Measurements from ENCODE around the gene CLCNKA.
"Not testable (repeated sequence)": the region's sequence is repeated elsewhere in the genome, so short reads cannot be mapped to it uniquely, and the experiment has no call there.

Gene CLCNKA

DNA sequence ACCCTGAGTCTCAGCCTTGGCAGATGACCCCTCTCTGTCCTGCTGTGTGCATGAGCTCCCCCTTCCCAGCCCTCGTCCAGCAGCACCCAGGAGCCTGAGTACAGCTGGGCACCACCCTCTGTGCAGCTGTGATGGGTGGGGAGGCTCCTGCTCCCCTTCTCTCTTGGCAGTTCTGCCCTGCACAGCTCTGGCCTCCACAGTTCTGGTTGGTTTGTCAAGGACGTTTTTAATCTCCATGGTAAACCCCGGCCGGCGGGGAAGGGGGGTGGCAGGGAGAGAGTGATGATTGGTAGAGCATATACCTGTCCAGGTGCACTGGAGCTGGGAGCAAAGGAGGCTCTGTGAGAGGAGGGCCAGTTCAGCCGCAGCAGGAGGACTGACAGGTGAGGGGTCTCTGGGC is at the start of gene CLCNKA:
Gene CLCNKA (plus strand): TSS at position 356 of the 400 bp plus-strand sequence. CDS start 584 bp downstream, outside the sequence.
- in situ Hi-C loops (cut with MboI; ENCODE audit: low pct_unique_long_range_greater_than_20kb, low sequenced_read_pairs): no loop called here
- no peak for DNase-seq

DNA sequence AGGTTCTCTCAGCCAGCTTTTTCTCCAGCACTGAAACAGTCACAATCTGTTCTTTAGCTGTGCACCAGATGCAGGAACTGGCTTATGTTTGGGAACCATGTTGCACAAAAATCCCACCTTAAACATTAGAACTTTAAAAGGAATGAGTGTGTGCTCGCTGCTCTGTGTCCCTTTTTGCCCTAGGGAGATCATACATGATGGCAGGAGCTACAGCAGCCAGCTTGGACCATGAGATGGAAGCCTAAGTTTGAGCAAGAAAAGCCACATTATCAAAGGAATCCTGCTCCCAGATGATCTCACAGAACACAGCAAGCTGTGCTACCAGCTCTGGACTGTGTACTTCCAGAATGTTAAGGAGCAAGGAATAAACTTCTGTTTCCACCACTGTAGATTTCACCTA is 49.4 kb upstream of the CLCNKA start:
- DNase-seq: no peak

DNA sequence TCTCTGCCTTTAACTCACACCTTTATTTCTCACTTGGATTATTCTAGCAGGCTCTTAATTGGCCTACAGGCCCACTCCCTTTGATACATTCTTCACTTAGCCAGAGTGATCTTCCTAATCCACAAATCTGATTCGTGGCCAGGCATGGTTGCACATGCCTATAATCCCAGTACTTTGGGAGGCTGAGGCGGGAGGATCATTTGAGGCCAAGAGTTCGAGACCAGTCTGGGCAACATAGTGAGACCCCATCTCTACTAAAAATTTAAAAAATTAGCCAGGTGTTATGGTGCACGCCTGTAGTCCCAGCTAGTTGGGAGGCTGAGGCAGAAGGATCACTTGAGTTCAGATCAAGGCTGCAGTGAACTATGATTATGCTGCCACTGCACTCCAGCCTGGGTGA is 48.1 kb upstream of the CLCNKA start:
- no peak for DNase-seq
- in situ Hi-C loops (cut with MboI; ENCODE audit: low pct_unique_long_range_greater_than_20kb, low sequenced_read_pairs): no loop called here

More for the DNA sequence above, 49.4 kb upstream of the CLCNKA start:
- in situ Hi-C loops (cut with MboI; ENCODE audit: low pct_unique_long_range_greater_than_20kb, low sequenced_read_pairs): no loop called here

DNA sequence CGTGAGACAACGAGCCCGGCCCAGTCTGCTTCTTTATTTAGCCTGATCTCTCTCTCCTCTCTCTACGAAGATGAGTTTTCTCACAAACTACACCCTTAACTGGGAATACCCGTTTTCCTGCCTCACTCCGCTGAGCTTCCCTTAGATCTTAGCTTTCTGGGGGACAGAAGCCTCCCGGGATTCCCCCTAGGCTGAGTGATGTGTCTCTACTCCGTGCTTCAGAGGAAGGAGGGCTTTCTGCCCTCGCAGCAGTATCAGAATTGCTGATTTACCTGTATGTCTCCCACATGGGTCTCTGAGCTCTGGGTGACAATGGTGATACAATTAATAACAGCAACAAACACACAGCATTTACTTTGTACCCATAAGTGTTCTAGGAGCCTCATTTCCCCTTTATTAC is 47.0 kb upstream of the CLCNKA start:
- in situ Hi-C loops (cut with MboI; ENCODE audit: low pct_unique_long_range_greater_than_20kb, low sequenced_read_pairs): no loop called here
- DNase-seq: no peak

DNA sequence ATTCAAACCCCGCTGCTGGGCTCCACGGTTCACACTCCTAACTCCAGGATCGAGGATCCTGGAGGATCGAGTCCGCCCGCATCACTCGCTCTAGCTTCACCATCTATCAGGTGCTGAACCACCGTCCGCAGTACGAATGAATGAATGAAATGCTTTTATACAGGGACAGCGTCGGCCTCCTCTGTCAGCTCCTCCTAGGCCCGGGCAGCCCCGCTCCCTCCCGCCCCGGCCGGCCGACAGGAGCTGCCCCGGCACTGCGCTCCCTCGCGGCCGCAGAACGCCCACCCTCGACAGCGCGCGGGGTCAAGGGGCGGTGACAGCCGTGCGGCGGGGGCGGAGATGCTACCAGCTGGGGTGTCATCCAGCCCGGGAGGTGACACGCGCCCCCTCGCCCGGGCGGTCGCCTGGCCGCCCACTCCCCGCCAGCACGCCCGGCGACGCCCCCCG is 46.5 kb upstream of the CLCNKA start:
- DNase-seq: peak; percentile 64
- in situ Hi-C loops (cut with MboI; ENCODE audit: low pct_unique_long_range_greater_than_20kb, low sequenced_read_pairs): no loop called here

DNA sequence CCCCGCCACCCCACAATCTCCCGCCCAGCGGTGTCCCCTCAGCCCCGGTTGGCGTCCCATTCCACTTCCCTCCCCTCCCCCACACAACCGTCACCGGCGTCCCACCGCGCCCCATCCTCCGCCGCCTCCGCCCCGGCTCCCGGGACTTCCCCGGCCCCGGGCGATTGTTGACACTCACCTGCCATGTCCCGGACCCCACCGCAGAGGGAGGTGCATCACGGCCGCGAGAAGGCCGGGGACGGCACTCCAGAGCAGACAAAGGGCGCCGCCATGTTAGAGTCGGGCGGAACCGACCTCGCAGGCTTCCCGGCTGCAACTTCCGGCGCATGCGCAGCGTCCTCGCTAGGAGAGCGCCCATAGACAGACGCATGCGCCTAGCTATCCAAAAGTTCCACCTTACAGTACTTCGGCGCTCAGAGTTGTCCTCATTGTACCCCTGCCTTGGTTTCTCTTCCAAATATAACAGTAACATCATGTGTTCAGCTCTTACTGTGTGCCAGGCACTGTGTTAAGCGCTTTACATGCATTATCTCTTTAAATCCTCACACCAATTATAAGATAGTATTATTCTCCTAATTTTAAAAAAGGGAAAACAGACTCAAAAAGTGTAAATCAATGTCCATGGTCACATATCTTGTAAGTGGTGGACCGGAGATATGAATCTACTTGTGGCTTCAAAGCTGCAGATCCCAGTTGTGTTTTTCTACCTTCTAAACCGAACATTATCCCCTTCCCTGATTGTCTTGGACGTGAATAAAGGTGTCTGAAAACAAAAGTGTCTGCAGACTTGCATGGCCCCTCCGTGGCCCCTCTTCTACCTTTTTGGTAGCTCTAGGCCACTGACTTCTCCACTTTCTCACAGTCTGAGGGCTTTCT is 45.8 kb upstream of the CLCNKA start, which contains the start of gene ZBTB17:
Gene ZBTB17 (minus strand): TSS at position 297 of the 876 bp plus-strand sequence. CDS start 27,606 bp downstream, outside the sequence.
- in situ Hi-C loops (cut with MboI; ENCODE audit: low pct_unique_long_range_greater_than_20kb, low sequenced_read_pairs): no loop called here

DNA sequence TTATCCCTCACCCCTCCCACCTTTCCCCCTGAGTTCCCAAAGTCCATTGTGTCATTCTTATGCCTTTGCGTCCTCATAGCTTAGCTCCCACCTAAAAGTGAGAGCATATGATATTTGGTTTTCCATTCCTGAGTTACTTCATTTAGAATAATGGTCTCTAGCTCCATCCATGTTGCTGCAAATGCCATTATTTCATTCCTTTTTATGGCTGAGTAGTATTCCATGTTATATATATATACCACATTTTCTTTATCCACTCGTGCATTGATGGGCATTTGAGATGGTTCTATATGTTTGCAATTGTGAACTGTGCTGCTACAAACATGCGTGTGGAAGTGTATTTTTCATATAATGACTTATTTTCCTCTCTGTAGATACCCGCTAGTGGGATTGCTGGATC is 43.9 kb upstream of the CLCNKA start:
- DNase-seq; in situ Hi-C loops (cut with MboI; ENCODE audit: low pct_unique_long_range_greater_than_20kb, low sequenced_read_pairs): not testable (repeated sequence)

More for the DNA sequence above, 45.8 kb upstream of the CLCNKA start, which contains the start of gene ZBTB17:
- DNase-seq: peak; percentile 93

DNA sequence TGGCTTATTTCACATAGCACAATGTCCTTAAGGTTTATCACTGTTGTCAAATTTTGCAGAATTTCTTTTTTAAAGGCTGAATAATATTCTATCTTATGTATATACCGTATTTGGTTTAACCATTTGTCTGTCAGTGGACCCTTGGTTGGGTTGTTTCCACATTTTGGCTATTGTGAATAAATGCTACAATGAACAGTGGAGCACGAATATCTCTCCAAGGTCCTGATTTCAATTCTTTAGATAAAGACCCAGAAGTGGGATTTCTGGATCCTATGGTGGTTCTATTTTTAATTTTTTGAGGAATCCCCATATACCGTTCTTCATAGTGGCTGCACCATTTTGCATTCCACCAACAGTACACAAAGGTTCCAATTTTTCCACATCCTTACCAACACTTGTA is 40.2 kb upstream of the CLCNKA start:
- in situ Hi-C loops (cut with MboI; ENCODE audit: low pct_unique_long_range_greater_than_20kb, low sequenced_read_pairs): no loop called here
- no peak for DNase-seq

DNA sequence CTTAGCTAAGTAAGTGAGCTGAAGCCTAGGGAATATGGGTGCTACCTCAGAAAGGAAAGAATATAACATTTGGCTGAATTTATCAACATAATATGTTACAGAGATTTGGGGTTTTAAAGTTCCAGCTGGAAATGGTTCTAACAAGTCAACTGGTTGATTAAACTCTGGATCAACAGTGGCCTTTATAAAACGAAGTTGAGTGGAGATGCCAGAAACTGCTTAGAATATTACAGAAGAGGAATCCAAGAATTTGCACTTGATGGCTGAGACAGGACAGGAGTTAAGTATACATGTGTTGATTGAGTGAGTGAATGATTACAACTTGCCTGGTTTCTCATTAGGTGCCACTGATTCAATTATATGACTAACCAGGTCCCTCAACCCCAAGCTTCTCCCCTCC is 38.6 kb upstream of the CLCNKA start:
- in situ Hi-C loops (cut with MboI; ENCODE audit: low pct_unique_long_range_greater_than_20kb, low sequenced_read_pairs): no loop called here
- no peak for DNase-seq

DNA sequence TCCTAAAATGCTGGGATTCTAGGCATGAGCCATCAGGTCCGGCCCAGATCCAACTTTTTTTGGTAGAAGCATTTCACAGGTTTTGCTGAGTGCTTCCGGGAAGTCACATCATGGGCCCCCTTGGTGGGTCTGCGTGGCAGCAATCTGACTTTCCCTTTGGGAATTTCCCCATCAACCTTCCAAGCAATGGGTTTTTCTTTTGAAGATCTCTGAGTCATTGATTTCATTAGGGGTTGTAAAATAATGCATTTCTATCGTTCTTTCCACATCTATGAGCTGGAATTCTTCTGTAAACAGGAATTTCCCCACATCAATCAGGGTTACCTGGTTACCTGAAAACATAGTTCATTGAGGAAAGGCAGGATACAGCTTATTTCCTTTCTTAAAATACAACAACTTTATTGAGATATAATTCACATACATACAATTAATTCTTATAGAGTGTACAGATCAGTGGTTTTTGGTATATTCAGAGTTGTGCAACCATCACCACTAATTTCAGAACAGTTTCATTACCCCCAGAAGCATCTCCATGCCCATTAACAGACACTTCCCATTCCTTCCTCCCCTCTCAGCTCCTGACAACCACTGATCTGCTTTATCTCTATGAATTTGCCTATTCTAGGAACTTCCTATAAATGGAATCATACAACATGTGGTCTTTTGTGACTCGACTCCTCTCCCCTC is 36.1 kb upstream of the CLCNKA start:
- in situ Hi-C loops (cut with MboI; ENCODE audit: low pct_unique_long_range_greater_than_20kb, low sequenced_read_pairs): no loop called here
- DNase-seq: no peak

DNA sequence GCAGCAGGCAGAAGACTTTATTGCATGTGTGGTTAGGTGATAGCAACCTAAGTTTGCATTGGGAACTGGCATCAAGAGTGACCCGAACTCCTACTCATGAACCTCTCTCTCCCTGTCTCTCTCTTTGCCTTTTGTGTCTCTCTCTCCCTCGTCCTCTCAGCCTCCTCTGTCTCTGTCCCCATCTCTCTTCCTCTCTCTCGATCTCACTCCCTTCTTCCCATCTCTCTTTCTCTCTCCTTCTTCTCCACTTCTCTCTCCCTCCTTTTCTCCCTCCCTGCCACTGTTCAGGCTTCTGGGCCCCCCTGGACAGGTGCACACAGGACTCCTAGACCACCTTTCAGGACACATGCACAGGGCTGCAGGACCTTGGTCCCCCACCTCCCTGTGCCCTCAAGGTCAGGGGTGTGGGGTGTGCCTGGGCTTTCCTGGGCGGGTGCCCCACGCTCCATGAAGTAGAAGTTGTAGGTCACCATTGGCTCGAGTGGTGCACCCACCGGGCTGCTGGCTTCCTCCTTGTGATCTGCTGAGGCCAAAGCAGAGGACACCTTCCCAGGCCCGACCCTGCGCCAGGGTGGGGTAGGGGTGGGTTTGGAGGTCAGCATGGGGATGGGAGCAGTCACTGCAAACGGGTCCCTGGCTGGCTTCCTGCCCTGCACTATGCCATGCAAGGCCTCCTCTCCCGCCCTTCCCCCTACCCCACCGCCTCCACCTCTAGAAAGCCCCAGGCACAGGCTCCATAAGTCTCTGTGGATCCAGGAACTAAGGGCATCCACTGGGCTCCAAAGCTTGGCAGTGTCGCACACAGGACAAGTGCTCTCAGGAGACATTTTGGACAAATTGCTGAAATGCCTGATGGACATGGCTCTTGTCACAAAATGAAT is 32.7 kb upstream of the CLCNKA start:
- DNase-seq: no peak
- in situ Hi-C loops (cut with MboI; ENCODE audit: low pct_unique_long_range_greater_than_20kb, low sequenced_read_pairs): no loop called here

DNA sequence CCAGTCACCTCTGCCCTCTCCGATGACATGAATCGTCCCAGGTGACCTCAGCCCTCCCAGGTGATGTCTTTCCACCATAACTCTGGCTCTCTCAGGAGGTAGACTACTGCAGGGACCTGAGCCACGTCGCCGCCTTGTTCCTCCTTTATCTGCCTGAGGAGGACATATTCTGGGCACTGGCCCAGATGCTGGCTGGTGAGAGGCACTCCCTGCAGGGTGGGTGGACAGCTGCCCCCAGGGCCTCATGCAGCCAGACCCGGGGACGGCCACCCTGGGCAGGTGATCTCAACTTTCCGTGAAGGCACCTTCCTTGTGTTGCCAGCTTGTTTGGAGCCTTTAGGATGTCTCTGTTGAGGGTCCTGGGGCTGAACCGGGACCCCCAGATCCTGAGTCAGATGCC is 32.1 kb upstream of the CLCNKA start:
- in situ Hi-C loops (cut with MboI; ENCODE audit: low pct_unique_long_range_greater_than_20kb, low sequenced_read_pairs): no loop called here
- DNase-seq: no peak

DNA sequence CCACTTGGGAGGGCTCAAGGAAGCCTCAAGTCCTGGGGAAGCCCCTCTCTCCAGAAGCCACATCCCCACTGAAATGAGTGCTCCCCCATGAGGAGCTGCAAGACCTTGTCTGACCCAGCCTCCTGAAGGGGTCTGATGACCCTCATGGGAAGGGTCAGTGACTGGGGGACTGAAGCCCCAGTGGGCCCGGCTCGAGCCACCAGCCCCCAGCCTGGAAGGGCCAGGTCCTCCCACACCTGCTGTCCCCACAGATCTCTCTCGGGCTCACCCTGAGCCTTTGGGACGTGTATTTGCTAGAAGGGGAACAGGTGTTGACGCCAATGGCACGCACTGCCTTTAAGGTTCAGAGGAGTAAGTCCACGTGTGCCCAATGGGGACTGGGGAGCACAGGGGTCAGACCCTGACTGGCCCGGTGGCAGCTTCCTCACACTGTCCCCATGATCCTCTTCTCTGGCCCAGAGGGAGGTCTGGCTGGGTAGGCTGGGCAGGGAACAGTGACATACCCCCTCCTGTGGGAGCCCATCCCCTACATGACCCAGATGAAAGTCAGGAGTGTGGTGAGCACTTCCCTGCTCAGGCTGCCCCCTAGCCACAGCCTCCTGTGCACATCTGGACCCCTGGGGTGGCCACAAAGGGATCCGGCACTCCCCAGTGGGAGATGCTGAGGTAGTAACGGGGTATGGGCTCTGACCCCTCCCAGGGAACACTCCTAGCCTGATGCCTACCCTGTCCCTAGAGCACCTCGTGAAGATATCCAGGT is 30.2 kb upstream of the CLCNKA start:
- in situ Hi-C loops (cut with MboI; ENCODE audit: low pct_unique_long_range_greater_than_20kb, low sequenced_read_pairs): no loop called here

DNA sequence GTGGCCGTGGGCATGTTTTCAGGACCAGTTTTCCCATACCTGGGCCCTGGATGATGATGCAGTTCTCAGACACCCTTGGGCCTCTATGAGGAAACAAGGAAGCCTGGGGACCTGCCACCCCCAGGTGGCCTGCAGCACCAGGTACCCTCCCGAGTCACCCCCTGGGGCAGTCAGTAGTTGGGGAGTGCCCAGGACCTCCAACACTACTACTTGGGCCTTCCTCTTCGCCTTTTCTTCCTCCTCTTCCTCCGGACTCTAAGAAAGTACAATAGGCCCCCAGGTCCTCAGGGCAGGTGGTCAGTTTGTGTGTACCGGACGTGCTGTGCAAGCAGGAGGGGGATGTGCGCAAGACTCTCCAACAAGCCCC is 29.7 kb upstream of the CLCNKA start:
- in situ Hi-C loops (cut with MboI; ENCODE audit: low pct_unique_long_range_greater_than_20kb, low sequenced_read_pairs): no loop called here

More for the DNA sequence above, 30.2 kb upstream of the CLCNKA start:
- no peak for DNase-seq

DNA sequence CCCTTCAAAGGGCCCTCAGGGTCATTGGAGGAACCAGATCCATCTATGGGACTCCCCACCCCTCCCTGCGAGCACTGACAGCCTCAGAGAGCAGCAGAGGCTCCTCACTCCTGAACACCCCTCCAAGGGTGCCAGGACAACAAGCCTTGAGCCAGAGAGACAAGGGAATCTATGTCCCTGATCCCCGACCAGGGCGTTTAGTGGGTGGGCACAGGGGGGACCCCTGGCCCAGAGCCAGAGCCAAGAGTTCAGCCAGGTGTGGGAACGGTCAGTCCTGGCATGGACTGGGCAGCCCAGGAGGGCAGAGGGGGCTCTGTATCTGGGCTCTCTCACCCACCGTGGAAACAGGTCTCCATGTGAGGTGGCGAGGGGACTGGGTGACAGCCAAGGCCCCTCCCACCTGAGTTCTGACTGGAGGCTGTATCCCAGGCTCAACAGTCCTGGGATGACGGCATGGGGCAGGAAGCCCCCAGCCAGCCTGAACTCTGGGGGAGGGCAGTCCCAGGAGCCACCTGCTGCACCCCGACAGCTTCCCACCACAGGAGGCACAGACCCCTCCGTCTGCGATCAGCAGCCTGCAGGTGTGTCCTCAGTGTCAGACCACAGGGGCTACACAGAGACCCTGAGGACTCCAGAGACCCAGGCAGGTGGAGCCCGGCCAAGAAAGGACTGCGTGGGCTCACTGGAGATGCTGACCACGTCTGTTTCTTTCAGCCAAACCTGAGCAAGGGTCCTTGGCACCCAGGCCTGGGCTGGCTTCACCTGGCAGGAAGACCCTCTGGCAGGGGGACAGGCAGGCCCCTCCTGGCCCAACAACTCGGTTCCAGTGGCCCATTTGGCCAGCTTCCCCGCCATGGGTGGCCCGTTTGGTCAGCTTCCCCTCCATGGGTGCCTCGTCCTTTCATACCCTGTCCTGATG is 29.0 kb upstream of the CLCNKA start:
- in situ Hi-C loops (cut with MboI; ENCODE audit: low pct_unique_long_range_greater_than_20kb, low sequenced_read_pairs): no loop called here
- no peak for DNase-seq

More for the DNA sequence above, 29.7 kb upstream of the CLCNKA start:
- DNase-seq: no peak

DNA sequence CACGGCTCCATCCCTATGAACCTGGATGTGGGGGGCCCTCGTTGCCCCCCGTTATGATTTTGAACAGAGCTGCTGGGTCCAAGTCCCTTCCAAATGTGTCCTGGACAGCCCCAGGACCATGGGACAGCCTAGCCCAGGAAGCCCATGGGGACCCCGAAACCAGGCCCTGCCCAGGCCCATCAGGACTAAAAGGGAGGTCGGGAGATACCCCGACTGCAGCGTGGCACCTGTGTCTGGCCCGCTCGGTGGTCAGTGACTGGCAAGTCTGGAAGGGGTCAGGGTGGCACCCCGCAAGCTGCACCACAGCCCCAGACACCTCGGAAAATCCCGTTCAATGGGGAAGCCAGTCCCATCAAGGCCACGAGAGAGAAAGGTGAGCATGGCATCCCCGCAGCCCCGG is 28.2 kb upstream of the CLCNKA start:
- DNase-seq: no peak
- in situ Hi-C loops (cut with MboI; ENCODE audit: low pct_unique_long_range_greater_than_20kb, low sequenced_read_pairs): no loop called here

DNA sequence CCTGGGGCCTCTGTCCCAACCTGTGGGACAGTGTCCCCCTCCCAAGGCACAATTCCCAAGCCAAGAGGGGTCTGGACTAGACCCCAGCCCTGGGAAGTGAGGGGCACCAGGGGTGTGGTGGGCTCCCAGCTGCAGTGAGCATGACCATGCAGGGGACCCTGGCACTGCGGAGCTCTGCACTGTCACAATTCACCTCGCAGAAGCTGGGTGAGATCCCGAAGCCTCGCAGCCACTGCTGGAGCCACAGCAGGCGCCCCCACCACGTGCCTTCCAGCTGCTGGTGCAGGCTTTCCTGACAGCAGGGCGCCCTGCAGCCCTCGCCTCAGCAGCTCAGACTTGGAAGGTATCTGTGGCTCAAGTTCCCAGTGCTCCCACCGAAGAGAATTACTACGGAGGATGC is 27.8 kb upstream of the CLCNKA start:
- in situ Hi-C loops (cut with MboI; ENCODE audit: low pct_unique_long_range_greater_than_20kb, low sequenced_read_pairs): no loop called here
- no peak for DNase-seq
